GM12874 (cell line): Measurements from ENCODE around the gene ERICH2.

Experiments used
- CTCF ChIP-seq: IDR thresholded peaks from 2 replicates; pipeline ENCODE4 v1.5.1; 2011; ENCODE audit warnings: low read depth, mild to moderate bottlenecking, control low read depth, low read length, moderate library complexity; ENCODE audit not compliant: insufficient read depth

The ERICH2 gene, protein sequence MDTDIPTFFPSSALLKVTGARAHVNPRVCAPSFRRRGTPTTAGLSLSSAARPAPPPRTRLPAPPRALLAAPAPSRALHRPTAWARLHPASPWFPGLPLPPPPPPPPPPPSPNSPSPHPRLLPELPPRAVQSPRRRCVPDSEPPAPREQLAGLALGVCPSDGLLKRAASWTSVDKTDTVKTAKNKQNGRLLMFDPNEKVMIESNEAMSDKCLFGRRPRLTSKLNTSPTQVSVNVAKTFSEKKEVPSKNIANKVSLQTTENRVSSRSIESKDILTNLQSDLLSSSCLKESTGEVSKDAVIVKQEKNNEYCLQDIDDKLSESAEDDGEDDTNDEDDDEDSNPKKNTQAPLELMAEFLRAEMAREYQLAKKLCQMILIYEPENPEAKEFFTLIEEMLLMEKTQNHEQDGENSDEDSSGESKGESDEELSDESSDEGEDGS

DNA sequence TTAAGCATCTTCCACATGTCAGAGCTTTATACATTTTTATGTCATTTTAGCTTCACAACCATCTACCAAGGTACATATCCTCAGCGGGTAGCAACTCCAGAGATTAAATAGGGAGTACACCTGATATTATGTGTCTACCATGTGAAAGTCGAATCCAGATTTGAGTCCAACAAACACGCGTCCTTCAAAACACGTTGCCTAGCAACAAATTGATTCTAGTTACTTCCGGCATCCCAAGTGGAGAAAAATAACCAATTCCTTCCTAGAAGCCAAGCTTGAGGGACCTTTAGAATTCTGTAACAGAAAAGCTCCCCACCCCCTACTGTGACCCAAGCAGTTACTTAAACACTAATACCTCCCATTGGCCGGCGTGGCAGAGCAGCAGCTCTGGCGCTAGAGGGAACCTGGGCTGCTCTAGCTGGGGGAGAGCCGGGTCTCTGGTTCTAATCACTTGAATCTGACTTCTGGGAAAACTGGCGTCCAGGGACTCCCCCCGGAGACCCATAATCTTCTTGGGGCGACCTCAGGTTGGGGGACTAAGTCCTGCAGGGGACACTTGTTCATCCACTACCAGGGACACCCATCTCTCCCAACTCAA lies at the start of gene ERICH2:
Gene ERICH2 (plus strand): TSS at position 371 of the 598 bp plus-strand sequence. CDS start 304 bp downstream, outside the sequence.
- peak; percentile 13; the same call in 1 of the 2 replicates for TF ChIP-seq CTCF

GRCh38 chr2:170721678-170722077 lies 48.5 kb upstream of the ERICH2 start:
- TF ChIP-seq CTCF: no peak

GRCh38 chr2:170722301-170722700 lies 47.9 kb upstream of the ERICH2 start:
- TF ChIP-seq CTCF: no peak

- no peak for TF ChIP-seq CTCF
These were observed 46.7 kb upstream of the ERICH2 start for GRCh38 chr2:170723446-170723958.

GRCh38 chr2:170733798-170734600 lies 36.2 kb upstream of the ERICH2 start:
- no peak for TF ChIP-seq CTCF

- no peak for TF ChIP-seq CTCF
These were observed 33.5 kb upstream of the ERICH2 start for GRCh38 chr2:170736628-170737027.

GRCh38 chr2:170737406-170737805 lies 32.8 kb upstream of the ERICH2 start:
- TF ChIP-seq CTCF: no peak
